A549 (cell line): ENCODE results near the gene ABCB9. TPM values are rescaled to one million over a fixed set of nuclear protein-coding genes. Genes with fewer than 3 reads are reported as not detected.

Experiments used
- ATAC-seq, 2 experiments: fragments of 200-7000 bp in 1 of 2; fragments of >200 bp in 1 of 2; cut with Nextera tagmentation in 1 of 2; cut with Tn5 transposase in 1 of 2; 3 replicates each; pipeline versions ENCODE4 v1.8.0 to v1.9.1; 2018 to 2020; ENCODE audit warnings: mild to moderate bottlenecking in 1 of 2, moderate library complexity in 1 of 2
- CTCF ChIA-PET: fragments of 300-600 bp; sonication (Branson Sonifier 250); formaldehyde crosslinking; extraction: SDS; loops from one replicate; lab custom pipeline; 2021; ENCODE audit warnings: antibody characterized with exemption, inconsistent platforms; lab: Yijun Ruan, JAX
- POLR2A ChIA-PET: fragments of 350-600 bp; formaldehyde crosslinking; extraction: SDS; loops from one replicate; lab custom pipeline; 2021; ENCODE audit warnings: antibody characterized with exemption, inconsistent platforms; lab: Yijun Ruan, JAX
- DNase-seq, 2 experiments: peaks; one replicate each; pipeline versions ENCODE4 v3.0.0 to v3.0.0-alpha.2; 2011 to 2016; ENCODE audit warnings: low read depth in 1 of 2, low spot score in 1 of 2
- FAIRE-seq: peaks from 2 replicates; lab custom pipeline; 2011; peaks lifted over from hg19 to GRCh38; lab: Jason Lieb, UNC
- H3K27ac ChIP-seq, 2 experiments: fragments of >200 bp; sonication (Bioruptor Twin); formaldehyde crosslinking; 3 replicates each; pipeline ENCODE4 v1.5.1; 2016 to 2017
- H3K4me1 ChIP-seq: fragments of >200 bp; sonication (Bioruptor Twin); formaldehyde crosslinking; 3 replicates; pipeline ENCODE4 v1.6.1; 2016
- H3K4me2 ChIP-seq: fragments of >200 bp; sonication (Bioruptor Twin); formaldehyde crosslinking; 3 replicates; pipeline ENCODE4 v1.6.1; 2016
- H3K4me3 ChIP-seq: fragments of >200 bp; sonication (Bioruptor Twin); formaldehyde crosslinking; 3 replicates; pipeline ENCODE4 v1.5.1; 2016
- H3K9me3 ChIP-seq: fragments of >200 bp; sonication (Bioruptor Twin); formaldehyde crosslinking; 3 replicates; pipeline ENCODE4 v1.6.1; 2016
- CHD2 ChIP-seq: fragments of 150-350 bp; IDR thresholded peaks from 2 replicates; pipeline ENCODE4 v1.6.1; 2014; ENCODE audit warnings: low read length; ENCODE audit not compliant: partially characterized antibody
- EP300 ChIP-seq, 2 experiments: fragments of >200 bp; sonication (Bioruptor Twin); formaldehyde crosslinking; IDR thresholded peaks; 2 replicates in 1 of 2; 3 replicates in 1 of 2; pipeline ENCODE4 v1.6.1; 2016 to 2017
- FOSB ChIP-seq: fragments of 250-450 bp; sonication (Bioruptor Pico); IDR thresholded peaks from 2 replicates; pipeline ENCODE4 v1.5.0; 2020; ENCODE audit warnings: mild to moderate bottlenecking, moderate library complexity
- FOXS1 ChIP-seq: fragments of 250-450 bp; sonication (Bioruptor Pico); IDR thresholded peaks from 2 replicates; pipeline ENCODE4 v1.5.0; 2020; ENCODE audit warnings: mild to moderate bottlenecking, moderate library complexity
- GATA3 ChIP-seq: IDR thresholded peaks from 2 replicates; pipeline ENCODE4 v1.6.1; 2012; ENCODE audit warnings: borderline replicate concordance
- HDAC2 ChIP-seq: fragments of 200-600 bp; sonication (generic); IDR thresholded peaks from 2 replicates; pipeline ENCODE4 v1.6.1; 2016
- JUNB ChIP-seq: fragments of >200 bp; sonication (Bioruptor Twin); formaldehyde crosslinking; IDR thresholded peaks from 2 replicates; pipeline ENCODE4 v1.6.1; 2016
- MAFK ChIP-seq: fragments of 450-650 bp; IDR thresholded peaks from 2 replicates; pipeline ENCODE4 v1.6.1; 2014; ENCODE audit not compliant: partially characterized antibody
- NFE2L2 ChIP-seq: fragments of 150-350 bp; conservative IDR thresholded peaks from 2 replicates; pipeline ENCODE4 v1.6.1; 2014; ENCODE audit warnings: low read length
- NR3C1 ChIP-seq: fragments of >200 bp; sonication (Bioruptor Twin); formaldehyde crosslinking; IDR thresholded peaks from 3 replicates; pipeline ENCODE4 v1.6.1; 2017
- POLR2A ChIP-seq: IDR thresholded peaks from 2 replicates; pipeline ENCODE4 v1.6.1; 2012; ENCODE audit warnings: mild to moderate bottlenecking, low read length
- RCOR1 ChIP-seq: fragments of 150-350 bp; IDR thresholded peaks from 2 replicates; pipeline ENCODE4 v1.6.1; 2014; ENCODE audit warnings: antibody characterized with exemption, low read length, low read depth
- RFX5 ChIP-seq: fragments of 450-650 bp; IDR thresholded peaks from 2 replicates; pipeline ENCODE4 v1.7.1; 2014; ENCODE audit warnings: antibody characterized with exemption, mild to moderate bottlenecking, moderate library complexity
- SMC3 ChIP-seq: fragments of >200 bp; sonication (Bioruptor Twin); formaldehyde crosslinking; IDR thresholded peaks from 3 replicates; pipeline ENCODE4 v1.6.1; 2018; ENCODE audit warnings: inconsistent platforms
- TFCP2L1 ChIP-seq: fragments of 250-450 bp; sonication (Bioruptor Pico); IDR thresholded peaks from 2 replicates; pipeline ENCODE4 v1.5.0; 2021; ENCODE audit warnings: mild to moderate bottlenecking
- ZC3H11A ChIP-seq: fragments of 450-650 bp; IDR thresholded peaks from 2 replicates; pipeline ENCODE4 v1.6.1; 2014; ENCODE audit warnings: antibody characterized with exemption, mild to moderate bottlenecking
- WGBS: methylation state at CpG from one replicate; pipeline ENCODE4 v1.1.6; 2017; ENCODE audit errors: missing lambda C conversion rate; 5-methylcytosine and 5-hydroxymethylcytosine counted together
- polyA plus RNA-seq, 4 experiments: library from polyadenylated mRNA; depleted of rRNA in 3 of 4; stranded (reverse); fragments of >200 nt; fragmentation: RNase III in 1 of 4; extraction: RNeasy Plus Mini Kit Qiagen cat#74134 plus additional on column Dnase treatment in 1 of 4; gene quantifications; 2 replicates in 3 of 4; 3 replicates in 1 of 4; pipeline ENCODE4 v1.2.3, GENCODE V29; 2011 to 2017
- TF ChIP-seq, protein P1 (sequence below): fragments of >200 bp; sonication (Bioruptor Twin); formaldehyde crosslinking; IDR thresholded peaks from 3 replicates; pipeline ENCODE4 v1.5.1; 2016
- TF ChIP-seq, protein P2 (sequence below): fragments of >200 bp; sonication (Bioruptor Twin); formaldehyde crosslinking; IDR thresholded peaks from 2 replicates; pipeline ENCODE4 v1.6.1; 2016
- TF ChIP-seq, protein P3 (sequence below): fragments of 200-600 bp; sonication (generic); IDR thresholded peaks from 2 replicates; pipeline ENCODE4 v1.6.1; 2016; ENCODE audit warnings: antibody characterized with exemption, mild to moderate bottlenecking, moderate library complexity
- TF ChIP-seq, protein P4 (sequence below): IDR thresholded peaks from 2 replicates; pipeline ENCODE4 v1.6.1; 2012; ENCODE audit warnings: low read depth, borderline replicate concordance
- TF ChIP-seq, protein P5 (sequence below): IDR thresholded peaks from 2 replicates; pipeline ENCODE4 v1.6.1; 2012

The ABCB9 gene
- polyA plus RNA-seq, 2 of the 4 experiments (the other 2 are of a cell fraction), result 2.7 to 5.0 TPM

DNA sequence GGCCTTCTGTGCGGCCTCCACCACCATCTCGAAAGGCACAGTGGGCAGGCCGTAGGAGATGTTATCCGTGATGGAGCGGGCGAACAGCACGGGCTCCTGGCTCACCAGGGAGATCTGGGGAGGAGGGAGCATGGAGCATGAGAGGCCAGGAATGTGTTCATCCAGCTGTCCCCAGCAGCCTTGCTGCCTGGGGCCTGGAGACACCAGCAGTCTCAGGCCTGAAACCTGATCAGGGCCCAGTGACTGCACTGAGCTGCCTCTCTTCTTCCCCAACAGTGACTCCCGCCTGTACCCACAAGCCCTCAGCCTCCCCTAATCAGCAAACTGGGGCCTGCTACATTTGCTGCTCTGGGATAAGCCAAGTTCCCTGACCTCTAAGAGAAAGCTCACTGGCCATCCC, 30.9 kb downstream of the ABCB9 start (continued):
- TF ChIP-seq, protein P1, sequence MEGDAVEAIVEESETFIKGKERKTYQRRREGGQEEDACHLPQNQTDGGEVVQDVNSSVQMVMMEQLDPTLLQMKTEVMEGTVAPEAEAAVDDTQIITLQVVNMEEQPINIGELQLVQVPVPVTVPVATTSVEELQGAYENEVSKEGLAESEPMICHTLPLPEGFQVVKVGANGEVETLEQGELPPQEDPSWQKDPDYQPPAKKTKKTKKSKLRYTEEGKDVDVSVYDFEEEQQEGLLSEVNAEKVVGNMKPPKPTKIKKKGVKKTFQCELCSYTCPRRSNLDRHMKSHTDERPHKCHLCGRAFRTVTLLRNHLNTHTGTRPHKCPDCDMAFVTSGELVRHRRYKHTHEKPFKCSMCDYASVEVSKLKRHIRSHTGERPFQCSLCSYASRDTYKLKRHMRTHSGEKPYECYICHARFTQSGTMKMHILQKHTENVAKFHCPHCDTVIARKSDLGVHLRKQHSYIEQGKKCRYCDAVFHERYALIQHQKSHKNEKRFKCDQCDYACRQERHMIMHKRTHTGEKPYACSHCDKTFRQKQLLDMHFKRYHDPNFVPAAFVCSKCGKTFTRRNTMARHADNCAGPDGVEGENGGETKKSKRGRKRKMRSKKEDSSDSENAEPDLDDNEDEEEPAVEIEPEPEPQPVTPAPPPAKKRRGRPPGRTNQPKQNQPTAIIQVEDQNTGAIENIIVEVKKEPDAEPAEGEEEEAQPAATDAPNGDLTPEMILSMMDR, result no peak
- TF ChIP-seq RCOR1, result no peak
- TF ChIP-seq, all 56 proteins: peak for 0

DNA sequence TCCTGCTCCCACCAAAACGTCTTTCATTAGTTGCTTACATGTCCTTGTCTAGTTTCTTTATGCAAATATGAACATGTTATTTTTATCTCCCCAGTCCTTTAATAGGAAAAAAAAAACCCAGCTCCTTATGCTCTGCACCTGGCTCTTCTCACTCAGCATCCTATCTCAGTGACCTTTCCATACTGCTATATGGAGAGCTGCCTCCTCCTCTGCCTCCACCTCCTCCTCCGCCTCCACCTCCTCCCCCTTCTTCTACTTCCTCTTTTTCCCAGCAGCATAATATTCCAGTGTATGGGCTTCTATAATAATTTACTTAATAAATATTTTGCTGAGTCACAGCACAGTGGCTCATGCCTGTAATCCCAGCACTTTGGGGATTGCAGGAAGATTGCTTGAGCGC, 31.5 kb downstream of the ABCB9 start:
- WGBS, result 65% methylated on average over 3 of the region's 3 CpGs
- Histone ChIP-seq H3K4me2 (no peak overlapping the region), H3K4me1 (no peaks in the 10 kb centered on the region), H3K9me3 (no peaks in the 10 kb centered on the region), H3K27ac (0 out of 6 replicates have a peak overlapping the region, but pooled peaks of 1 of the 2 experiments have one; percentile 55), H3K4me3 (no peak overlapping the region)
- DNase-seq, result no peak
- no peak for ATAC-seq
- POLR2A ChIA-PET, result no interaction called here
- CTCF ChIA-PET, result interaction anchor here (0.7 to 25.9 kb wide), 2 partner anchors 11 to 71 kb away, joined by 3 to 522 read pairs; no protein-coding TSS in a partner anchor
- no peak for FAIRE-seq
- TF ChIP-seq NFE2L2, result peak; percentile 72
- TF ChIP-seq, protein P2, sequence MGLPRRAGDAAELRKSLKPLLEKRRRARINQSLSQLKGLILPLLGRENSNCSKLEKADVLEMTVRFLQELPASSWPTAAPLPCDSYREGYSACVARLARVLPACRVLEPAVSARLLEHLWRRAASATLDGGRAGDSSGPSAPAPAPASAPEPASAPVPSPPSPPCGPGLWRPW, result no peak

DNA sequence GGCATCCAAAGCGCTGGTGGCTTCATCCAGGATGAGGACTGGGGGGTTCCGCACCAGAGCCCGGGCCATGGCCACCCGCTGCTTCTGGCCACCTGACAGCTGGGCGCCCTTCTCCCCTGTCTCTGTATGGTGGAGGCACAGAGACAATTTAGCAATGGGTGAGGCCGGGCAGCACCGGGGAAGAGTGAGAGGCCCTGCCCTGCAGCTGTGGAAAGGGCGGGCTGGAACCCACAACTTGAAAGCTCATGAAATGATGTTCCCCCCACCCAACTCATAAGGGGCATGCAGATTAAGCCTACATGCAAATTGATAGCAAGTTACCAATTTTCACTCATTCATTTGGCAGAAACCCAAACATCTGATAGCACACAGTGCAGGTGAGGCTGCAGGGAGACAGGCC, 34.1 kb downstream of the ABCB9 start:
- Histone ChIP-seq H3K27ac (no peak overlapping the region), H3K4me3 (no peak overlapping the region), H3K4me1 (no peaks in the 10 kb centered on the region), H3K9me3 (no peaks in the 10 kb centered on the region), H3K4me2 (no peak overlapping the region)
- TF ChIP-seq FOXS1 (CRISPR knock-in tag), result no peak
- no peak for TF ChIP-seq JUNB
- TF ChIP-seq, protein P3, sequence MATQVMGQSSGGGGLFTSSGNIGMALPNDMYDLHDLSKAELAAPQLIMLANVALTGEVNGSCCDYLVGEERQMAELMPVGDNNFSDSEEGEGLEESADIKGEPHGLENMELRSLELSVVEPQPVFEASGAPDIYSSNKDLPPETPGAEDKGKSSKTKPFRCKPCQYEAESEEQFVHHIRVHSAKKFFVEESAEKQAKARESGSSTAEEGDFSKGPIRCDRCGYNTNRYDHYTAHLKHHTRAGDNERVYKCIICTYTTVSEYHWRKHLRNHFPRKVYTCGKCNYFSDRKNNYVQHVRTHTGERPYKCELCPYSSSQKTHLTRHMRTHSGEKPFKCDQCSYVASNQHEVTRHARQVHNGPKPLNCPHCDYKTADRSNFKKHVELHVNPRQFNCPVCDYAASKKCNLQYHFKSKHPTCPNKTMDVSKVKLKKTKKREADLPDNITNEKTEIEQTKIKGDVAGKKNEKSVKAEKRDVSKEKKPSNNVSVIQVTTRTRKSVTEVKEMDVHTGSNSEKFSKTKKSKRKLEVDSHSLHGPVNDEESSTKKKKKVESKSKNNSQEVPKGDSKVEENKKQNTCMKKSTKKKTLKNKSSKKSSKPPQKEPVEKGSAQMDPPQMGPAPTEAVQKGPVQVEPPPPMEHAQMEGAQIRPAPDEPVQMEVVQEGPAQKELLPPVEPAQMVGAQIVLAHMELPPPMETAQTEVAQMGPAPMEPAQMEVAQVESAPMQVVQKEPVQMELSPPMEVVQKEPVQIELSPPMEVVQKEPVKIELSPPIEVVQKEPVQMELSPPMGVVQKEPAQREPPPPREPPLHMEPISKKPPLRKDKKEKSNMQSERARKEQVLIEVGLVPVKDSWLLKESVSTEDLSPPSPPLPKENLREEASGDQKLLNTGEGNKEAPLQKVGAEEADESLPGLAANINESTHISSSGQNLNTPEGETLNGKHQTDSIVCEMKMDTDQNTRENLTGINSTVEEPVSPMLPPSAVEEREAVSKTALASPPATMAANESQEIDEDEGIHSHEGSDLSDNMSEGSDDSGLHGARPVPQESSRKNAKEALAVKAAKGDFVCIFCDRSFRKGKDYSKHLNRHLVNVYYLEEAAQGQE, result no peak
- TF ChIP-seq RFX5, result no peak
- TF ChIP-seq EP300 (IDR thresholded peaks at IDR 0.05), result no peak
- no peak for TF ChIP-seq MAFK
- TF ChIP-seq, protein P1, result no peak
- no peak for TF ChIP-seq NFE2L2
- TF ChIP-seq GATA3, result no peak
- TF ChIP-seq, protein P4, sequence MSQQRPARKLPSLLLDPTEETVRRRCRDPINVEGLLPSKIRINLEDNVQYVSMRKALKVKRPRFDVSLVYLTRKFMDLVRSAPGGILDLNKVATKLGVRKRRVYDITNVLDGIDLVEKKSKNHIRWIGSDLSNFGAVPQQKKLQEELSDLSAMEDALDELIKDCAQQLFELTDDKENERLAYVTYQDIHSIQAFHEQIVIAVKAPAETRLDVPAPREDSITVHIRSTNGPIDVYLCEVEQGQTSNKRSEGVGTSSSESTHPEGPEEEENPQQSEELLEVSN, result no peak
- TF ChIP-seq, protein P5, sequence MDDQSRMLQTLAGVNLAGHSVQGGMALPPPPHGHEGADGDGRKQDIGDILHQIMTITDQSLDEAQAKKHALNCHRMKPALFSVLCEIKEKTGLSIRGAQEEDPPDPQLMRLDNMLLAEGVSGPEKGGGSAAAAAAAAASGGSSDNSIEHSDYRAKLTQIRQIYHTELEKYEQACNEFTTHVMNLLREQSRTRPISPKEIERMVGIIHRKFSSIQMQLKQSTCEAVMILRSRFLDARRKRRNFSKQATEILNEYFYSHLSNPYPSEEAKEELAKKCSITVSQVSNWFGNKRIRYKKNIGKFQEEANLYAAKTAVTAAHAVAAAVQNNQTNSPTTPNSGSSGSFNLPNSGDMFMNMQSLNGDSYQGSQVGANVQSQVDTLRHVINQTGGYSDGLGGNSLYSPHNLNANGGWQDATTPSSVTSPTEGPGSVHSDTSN, result no peak
- TF ChIP-seq SMC3, result no peak
- TF ChIP-seq ZC3H11A, result no peak
- no peak for TF ChIP-seq POLR2A
- TF ChIP-seq NR3C1, result no peak
- no peak for TF ChIP-seq TFCP2L1 (CRISPR knock-in tag)
- no peak for TF ChIP-seq HDAC2
- no peak for TF ChIP-seq FOSB (CRISPR knock-in tag)
- TF ChIP-seq CHD2, result no peak
- ATAC-seq (no peak), FAIRE-seq (no peak), DNase-seq (no peak)
- ChIA-PET POLR2A (no interaction called here), CTCF (interaction anchor here (1.8 to 3.0 kb wide), 2 partner anchors 14 to 71 kb away, joined by 7 to 10 read pairs; no protein-coding TSS in a partner anchor)
- WGBS, result 87% methylated on average over 8 of the region's 8 CpGs
